GM12864 (cell line): ENCODE results near the gene SBK1.

Experiments
- DNase-seq: peaks from one replicate; pipeline ENCODE4 v3.0.0-alpha.2; 2011; ENCODE audit warnings: low read depth
- H3K4me3 ChIP-seq: 2 replicates; pipeline ENCODE4 v1.5.1; 2011; ENCODE audit warnings: mild to moderate bottlenecking, low read depth, low read length, control low read depth
- TF ChIP-seq, protein P1 (sequence below): IDR thresholded peaks from 2 replicates; pipeline ENCODE4 v1.5.1; 2011; ENCODE audit warnings: low read depth, mild to moderate bottlenecking, moderate library complexity, low read length, control low read depth, inconsistent platforms; ENCODE audit errors: missing control alignments

SBK1 gene

DNA sequence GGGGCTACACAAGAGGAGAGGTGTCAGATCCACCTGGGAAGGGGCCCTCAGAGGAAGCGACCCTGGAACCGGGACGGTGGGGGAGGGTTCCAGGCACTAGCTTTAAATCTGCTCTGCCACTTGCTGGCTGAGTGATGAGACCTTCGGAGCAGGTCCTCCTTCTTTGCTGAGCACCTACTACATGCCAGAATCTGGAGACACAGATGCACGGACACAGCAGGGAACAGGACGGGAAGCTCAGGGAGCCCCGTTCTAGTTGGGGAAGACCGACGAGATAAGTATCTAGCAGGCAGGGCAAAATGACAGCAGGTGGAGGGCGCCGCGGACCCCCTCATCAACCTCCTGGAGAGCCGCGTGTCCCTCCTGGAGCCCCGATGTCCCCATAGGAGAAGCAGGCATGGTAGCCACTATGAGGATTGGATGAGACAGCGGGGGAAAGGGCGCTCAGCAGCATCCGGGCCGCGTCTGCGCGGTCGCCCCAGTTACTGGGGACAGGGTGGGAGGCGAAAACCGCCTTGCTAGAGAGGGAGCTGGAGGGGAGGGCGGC, 27.2 kb downstream of the SBK1 start:
- TF ChIP-seq, protein P1, sequence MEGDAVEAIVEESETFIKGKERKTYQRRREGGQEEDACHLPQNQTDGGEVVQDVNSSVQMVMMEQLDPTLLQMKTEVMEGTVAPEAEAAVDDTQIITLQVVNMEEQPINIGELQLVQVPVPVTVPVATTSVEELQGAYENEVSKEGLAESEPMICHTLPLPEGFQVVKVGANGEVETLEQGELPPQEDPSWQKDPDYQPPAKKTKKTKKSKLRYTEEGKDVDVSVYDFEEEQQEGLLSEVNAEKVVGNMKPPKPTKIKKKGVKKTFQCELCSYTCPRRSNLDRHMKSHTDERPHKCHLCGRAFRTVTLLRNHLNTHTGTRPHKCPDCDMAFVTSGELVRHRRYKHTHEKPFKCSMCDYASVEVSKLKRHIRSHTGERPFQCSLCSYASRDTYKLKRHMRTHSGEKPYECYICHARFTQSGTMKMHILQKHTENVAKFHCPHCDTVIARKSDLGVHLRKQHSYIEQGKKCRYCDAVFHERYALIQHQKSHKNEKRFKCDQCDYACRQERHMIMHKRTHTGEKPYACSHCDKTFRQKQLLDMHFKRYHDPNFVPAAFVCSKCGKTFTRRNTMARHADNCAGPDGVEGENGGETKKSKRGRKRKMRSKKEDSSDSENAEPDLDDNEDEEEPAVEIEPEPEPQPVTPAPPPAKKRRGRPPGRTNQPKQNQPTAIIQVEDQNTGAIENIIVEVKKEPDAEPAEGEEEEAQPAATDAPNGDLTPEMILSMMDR = no peak
- no peak overlapping the region for H3K4me3 ChIP-seq
- DNase-seq = no peak

DNA sequence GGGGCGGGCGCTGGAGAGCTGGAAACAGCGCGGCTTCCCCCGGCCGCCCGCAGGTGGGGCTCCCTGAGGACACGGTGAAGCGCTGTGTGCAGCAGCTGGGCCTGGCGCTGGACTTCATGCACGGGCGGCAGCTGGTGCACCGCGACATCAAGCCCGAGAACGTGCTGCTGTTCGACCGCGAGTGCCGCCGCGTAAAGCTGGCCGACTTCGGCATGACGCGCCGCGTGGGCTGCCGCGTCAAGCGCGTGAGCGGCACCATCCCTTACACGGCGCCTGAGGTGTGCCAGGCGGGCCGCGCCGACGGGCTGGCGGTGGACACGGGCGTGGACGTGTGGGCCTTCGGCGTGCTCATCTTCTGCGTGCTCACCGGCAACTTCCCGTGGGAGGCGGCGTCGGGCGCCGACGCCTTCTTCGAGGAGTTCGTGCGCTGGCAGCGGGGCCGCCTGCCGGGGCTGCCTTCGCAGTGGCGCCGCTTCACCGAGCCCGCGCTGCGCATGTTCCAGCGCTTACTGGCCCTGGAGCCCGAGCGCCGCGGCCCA, 27.8 kb downstream of the SBK1 start:
- no peak overlapping the region for H3K4me3 ChIP-seq
- DNase-seq = no peak
- TF ChIP-seq, protein P1 = no peak

DNA sequence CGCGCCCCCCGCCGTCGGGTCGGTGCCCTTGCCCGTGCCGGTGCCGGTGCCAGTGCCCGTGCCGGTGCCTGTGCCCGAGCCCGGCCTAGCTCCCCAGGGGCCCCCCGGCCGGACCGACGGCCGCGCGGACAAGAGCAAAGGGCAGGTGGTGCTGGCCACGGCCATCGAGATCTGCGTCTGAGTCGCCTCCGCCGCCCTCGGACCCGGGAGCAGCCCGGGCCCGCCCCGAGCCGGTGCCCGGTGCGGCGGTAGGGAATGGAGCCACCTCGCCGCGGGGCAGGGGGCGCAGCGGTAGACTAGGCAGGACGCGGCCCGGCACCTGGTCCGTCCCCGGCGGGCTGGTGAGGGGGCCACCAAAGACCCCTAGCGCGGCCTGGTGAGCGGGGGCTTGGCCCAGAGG, 28.4 kb downstream of the SBK1 start:
- TF ChIP-seq, protein P1 = no peak
- H3K4me3 ChIP-seq = no peak overlapping the region
- no peak for DNase-seq

DNA sequence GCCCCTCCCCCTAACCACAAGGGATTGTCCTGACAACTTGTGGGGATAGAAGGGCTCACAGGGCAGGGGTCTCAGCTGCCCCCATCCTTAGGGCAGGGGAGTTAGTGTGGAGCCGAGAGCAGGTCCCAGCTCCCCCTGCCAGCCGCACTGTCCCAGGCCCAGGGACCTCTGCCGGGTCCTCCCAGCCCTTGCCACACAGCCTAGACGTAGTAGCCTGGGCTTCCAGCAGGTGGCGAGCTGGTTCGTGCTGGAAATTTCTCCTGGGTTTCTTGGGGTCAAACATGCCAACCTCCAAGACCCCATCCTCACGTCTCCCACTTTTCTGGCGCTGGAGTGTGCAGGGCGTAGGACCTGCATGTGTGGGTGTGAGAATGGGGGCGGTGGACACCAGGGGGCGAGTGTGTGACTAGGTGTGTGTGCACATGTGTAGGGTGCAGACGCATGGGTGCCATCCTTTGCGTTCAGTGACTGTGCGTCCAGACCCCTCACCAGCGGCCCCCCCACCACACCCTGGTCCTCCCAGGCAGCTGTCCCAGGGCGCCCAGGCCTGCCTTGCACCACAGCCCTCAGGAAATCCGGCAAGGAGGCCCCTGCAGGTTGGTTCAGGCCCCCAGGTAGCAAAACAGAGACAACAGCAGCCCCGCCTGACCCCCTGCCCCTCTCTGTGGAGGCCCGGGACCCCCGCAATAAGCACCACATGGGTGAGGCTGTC, 29.5 kb downstream of the SBK1 start:
- DNase-seq = no peak
- TF ChIP-seq, protein P1 = peak; percentile 98
- H3K4me3 ChIP-seq = no peak overlapping the region

DNA sequence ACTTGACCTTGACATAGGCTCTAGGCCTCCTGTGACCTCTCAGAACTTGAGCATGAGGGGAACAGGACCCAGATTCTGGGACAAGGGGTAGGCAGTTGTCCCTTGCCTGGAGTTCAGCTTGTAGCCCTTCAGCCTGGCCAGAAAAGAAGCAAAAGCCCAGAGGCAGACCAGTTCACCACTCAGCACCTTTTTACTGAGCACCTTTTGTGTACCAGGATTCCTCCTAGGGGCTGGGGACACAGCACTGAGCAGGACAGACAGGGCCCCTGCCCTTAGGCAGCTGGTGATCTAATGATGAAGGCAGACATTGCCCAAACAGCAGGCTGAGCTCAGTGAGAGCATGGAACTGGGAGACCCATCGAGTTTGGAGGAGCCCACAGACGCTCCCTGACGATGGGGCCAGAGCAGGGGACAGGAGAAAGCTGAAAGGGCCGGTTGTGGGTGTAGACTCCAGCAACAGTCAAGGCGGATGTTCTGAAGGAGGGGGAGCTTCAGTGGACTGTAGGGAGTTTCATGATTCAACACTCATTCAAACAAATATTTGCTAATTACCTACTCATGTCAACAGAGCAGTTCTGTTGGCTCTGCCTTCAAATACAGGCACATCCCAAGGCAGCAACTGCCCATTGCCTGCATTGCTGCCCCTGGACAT, 32.0 kb downstream of the SBK1 start:
- DNase-seq = no peak
- TF ChIP-seq, protein P1 = no peak
- no peak overlapping the region for H3K4me3 ChIP-seq

DNA sequence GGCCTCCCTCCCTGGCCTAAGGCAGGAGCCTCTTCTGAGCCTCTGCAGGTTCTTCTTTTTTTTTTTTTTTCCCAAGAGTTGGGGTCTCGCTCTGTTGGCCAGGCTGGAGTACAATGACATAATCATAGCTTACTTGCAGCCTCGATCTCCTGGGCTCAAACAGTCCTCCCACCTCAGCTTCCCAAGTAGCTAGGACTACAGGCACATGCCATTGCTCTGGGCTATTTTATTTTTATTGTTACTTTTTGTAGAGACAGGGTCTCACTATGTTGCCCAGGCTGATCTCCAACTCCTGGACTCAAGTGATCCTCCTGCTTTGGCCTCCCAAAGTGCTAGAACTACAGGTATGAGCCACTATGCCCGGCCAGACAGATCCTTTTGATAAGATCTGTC, 32.6 kb downstream of the SBK1 start:
- TF ChIP-seq, protein P1 = no peak
- no peak overlapping the region for H3K4me3 ChIP-seq
- no peak for DNase-seq
